ENCODE results near the gene TMEM45B.
A peak's percentile ranks its signal among the peaks of the same experiment; 100 is the strongest.
"Not testable (repeated sequence)": the region's sequence is repeated elsewhere in the genome, so short reads cannot be mapped to it uniquely, and the experiment has no call there.

The TMEM45B gene

DNA sequence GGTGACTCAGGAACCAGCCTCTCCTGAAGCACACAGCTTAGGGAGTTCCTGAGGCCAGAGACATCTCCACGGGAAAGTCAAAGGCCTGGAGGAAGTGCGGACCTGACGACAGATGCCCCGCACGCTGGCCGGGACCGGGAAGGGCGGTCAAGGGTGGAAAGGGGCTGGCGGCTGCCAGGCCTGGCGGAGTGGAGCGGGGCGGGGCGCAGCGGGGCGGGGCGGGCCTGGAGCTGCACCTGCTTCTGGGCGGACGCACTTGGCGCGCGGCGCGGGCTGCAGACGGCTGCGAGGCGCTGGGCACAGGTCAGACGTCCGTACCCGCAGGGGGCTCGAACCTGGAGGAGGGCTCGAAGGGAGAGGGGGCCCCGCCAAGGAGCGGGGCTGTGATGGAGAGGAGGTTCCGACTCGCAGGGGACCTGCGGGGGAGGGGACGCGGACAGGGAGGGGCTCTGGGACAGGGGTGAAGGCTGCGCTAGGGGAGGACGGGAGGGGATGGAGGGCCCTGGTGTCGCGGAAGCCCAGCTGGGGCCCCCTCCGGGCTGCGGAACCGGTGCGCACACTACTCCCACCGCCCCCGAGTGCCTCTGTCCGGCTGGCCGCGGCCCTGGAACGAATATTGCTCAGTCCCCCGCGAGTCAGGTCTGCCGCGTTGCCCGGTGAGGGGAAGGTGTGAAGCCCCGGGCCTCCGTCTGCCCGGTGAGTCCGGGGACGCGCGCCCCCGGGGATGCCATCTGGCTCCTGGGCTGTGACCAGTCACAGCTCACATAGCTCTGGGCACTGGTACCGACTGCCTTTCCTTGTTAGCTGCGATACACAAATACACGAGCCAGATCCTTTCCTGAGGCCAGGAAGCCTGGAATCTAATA lies at the start of gene TMEM45B:
TMEM45B (plus strand) TSS at position 253 of the 866 bp plus-strand sequence. CDS start 36,635 bp downstream, outside the sequence.
- DNase-seq (ENCODE audit: low spot score), result no peak

DNA sequence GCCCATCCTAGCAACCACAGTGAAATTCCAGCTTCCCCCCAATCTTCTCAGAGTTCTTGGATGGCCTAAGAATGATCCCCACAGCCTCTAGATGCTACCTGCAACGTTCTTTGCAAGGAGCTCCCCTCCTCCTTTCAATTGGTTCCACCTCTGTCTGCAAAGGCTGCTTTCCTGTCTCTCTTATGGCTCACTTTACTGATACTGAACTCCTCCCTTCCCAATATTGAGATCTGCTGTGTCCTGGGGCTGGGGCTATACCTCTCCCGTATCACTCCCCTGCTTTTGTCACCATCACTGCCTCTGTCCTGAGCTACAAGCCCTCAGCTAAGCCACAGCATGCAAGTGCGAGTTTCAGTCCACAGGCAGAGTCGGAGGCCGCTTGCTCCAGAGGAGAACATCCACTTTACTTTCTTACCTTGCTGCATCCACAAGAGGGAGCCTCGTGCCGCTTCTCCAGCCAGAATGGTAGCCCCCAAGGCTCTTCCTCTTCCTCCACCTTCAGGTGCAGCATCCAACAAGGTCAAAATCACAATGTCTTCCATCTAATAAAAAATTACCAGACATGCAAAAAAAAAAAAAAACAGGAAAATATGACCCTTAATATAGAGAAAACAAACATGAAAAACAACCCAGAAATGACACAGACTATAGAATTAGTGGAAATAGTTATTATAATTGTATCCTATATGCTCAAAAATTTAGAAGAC lies 48.6 kb upstream of the TMEM45B start:
- DNase-seq (ENCODE audit: low spot score), result peak; percentile 16

DNA sequence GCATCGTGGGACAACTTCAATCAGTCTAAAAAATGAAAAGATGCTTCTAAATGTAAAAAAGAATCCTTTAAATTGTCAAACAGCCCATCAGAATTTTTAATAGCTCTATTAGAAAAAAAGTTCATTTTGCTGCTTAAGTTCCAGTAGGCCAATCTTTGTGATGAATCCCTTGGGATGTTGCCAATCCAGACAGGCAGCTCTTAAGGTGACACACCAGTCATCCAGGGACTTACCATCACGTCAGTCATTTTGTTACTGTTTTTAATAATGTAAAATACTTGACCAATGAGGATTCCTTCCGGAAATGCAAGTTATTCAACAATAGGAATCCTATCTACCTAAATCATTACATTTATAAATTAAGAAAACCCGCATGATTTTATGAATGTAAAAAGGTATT lies 47.8 kb upstream of the TMEM45B start:
- DNase-seq (ENCODE audit: low spot score), result no peak

DNA sequence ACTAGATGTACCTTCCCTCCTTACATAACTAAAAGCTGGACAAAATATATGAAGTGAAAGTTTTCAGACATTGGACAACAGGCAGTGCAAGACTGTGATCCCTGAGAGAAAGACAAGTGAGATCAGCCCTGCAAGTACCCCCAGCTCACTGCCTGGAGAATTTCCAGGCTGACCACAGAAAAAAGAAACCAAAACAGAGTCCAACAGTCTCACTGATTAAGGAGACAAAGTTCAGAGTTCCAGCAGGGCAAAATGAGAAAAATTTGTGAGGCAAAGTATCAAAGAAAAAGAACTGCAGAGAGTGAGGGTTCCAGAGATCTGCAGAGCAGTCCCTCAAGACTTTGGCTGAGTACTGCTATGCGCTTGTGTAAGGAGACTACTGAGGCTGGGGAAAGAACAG lies 47.3 kb upstream of the TMEM45B start:
- no peak for DNase-seq (ENCODE audit: low spot score)

DNA sequence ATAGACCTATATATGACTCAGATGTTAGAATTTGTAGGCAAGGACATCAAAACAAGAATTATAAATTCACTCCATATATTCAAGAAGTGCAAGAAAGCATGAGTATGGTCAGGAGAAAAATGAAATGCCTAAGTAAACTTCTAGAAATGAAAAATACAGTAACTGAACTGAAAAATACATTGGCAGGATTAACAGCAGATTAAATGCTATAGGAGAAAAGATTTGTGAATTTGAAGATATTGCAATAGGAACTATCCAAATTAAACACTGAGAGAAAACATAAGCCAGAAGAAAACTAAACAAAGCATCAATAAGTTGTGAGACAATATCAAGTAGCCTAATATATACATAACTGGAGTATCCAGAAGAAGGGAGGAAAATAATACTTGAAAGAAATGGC lies 46.6 kb upstream of the TMEM45B start:
- DNase-seq (ENCODE audit: low spot score), result no peak

DNA sequence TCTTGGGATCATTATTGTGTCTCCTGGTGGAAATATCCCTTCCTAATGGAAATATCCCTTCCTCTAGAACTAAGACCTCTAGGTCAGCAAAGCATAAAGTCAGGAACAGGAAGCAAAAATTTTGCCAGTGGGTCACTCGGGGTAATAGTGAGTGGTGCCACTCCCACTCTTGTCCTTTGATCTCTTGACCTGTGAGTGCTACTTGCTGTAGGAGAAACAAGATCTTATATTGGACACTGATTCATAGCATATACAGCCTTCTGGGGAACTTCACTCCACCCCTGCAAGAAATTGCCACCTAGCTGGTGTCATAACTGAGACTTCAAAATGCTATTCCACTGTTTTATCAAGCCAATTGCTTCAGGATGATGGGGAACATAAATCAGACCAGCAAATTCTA lies 44.7 kb upstream of the TMEM45B start:
- DNase-seq (ENCODE audit: low spot score), result no peak

DNA sequence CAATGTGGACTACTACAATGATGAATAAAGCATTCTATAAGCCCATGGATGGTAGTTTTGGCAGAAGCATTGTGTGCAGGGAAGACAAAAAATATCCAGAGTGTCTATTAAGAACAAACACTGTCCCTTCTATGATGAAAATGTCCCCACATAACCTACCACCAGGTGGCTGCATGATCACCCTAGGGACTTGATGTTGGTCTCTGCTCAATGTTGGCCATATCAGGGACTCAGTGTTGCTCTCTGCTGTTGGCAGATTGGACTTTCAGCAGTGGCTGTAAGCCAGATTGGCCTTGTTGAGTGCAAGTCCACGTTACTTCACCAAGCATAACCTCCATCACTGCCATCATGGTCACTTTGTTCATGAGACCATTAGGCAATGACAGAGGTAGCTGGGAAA lies 44.2 kb upstream of the TMEM45B start:
- DNase-seq (ENCODE audit: low spot score), result not testable (repeated sequence)

DNA sequence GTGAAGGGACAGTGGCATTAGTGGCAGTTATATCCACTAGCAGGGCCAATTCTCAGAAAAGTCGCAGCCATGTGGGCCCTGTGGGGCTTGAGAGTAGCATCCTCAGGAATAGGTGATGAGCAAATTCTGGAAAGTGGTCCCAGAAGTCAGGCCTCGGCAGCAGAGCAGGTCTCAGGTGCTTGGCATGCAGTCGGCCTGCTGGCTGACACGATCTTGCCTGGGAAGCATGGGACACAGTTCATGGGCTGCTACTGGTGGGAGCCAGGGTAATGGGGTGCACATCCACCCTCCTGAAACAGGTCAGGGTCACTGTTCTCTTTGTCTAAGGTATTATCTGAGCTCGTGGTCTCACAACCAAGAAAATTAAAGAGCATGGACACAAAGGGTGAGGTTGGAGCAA lies 36.8 kb upstream of the TMEM45B start:
- DNase-seq (ENCODE audit: low spot score), result no peak

DNA sequence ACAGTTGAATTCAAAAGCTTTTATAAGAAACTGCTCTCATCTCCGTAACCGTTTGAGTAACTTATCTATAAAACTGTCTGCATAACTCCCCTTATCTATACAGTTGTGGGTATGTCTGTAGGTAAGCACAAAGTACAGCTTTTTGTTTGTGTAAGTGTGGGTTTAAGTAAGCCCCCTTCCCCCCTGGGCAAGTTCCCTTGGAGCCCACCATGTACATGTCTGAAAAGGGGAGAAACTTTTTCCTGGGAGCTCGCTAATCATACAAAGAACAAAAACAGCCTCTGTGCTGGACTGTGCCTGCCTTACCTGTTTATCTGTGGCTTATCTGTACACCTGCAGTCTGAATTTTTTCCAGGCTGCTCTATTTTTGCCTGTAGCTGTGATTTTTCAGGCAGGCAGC lies 36.3 kb upstream of the TMEM45B start:
- no peak for DNase-seq (ENCODE audit: low spot score)

DNA sequence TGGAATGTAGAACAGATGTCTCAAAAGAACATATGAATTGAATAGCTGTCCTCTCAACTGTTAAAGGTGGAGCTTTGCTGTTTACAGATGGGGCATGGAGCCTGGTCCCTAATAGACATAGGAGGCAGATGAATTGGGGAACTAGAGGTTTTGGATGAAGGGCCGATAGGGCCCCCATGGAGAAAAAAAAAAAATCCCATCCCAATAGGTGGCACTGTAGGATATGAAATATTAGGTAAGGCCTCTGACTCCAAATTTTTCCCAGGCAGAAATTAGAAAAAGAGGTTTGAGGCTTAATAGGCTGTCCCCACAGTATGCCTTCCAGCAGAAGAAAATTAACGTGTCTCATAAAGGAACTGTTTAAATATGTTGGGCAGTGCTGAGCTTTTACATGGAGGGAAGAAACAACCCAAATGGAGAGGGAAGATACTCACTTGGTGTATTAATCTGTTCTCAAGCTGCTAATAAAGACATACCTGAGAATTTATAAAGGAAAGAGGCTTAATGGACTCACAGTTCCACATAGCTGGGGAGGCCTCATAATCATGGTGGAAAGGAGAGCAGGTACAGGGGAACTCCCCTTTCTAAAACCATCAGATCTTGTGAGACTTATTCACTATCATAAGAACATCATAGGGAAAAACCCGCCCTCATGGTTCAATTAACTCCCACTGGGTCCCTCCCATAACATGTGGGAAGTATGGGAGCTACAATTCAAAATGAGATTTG lies 30.1 kb upstream of the TMEM45B start:
- no peak for DNase-seq (ENCODE audit: low spot score)

DNA sequence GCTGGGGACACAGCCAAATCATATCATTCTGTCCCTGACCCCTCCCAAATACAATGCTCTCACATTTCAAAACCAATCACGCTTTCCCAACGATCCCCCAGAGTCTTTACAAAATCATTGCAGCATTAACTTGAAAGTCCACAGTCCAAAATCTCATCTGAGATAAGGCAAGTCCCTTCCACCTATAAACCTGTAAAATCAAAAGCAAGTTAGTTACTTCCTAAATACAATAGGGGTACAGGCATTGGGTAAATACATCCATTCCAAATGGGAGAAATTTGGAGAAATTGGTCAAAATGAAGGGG lies 29.6 kb upstream of the TMEM45B start:
- DNase-seq (ENCODE audit: low spot score), result not testable (repeated sequence)

DNA sequence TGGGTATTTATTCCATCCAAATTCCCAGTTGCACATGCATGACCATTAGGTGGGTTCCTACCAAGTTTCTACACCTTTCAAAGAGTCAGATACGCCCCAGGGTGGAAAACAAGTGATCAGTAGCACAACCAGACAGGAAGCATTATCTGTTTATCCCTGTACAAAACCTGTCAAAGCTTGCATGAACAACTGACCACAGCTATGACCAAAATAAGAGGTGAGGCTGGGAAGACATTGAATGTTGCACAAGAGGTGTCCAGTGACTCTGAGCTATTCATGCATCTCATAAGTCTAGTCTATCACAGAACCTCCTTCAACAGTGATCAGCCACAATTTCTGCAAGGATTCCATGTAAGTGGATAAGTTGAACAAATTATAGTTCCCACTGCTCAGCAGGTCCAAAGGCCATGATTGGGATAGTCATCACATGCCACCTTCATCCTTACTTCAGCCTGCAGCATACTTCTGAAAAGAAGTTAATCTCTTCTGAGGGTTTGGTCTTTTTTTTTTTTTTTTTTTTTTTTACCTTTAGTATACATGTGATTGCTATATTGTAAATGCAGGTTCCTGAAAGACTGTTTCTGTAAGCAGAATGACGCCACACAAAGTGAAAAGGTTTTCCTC lies 28.0 kb upstream of the TMEM45B start:
- no peak for DNase-seq (ENCODE audit: low spot score)

DNA sequence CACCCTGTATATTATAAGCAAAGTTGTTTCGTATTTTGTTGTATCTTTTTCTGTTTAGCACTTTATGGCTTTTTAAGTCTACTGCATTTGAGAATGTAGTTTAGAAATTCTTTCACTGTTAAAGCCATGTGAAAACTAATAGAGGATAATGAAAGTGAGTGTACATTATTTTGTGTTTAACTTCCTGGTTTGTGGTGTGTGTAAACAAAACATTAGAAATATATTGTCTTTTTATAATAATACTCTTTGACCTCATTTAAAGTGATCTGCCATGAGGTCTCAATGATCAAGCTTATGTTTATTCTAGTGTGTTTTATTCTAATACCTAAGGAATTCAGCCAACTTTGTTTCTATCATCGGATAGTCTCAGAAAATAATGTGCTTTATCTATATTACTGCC lies 27.4 kb upstream of the TMEM45B start:
- DNase-seq (ENCODE audit: low spot score), result no peak

DNA sequence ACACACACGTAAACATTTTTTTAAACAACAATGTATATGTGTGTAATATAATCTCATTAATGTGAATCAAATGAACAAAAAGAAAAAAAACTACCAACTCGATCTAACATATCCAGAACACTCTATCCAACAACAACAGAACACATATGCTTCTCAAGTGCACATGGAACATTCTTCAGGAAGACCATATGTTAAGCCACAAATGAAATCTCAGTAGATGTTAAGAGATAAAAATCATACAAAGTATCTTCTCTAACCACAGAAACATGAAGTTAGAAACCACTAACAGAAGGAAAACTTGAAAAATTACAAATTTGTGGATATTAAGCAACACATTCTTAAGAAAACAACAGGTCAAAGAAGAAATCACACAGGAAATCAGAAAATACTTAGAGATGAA lies 25.5 kb upstream of the TMEM45B start:
- DNase-seq (ENCODE audit: low spot score), result no peak

DNA sequence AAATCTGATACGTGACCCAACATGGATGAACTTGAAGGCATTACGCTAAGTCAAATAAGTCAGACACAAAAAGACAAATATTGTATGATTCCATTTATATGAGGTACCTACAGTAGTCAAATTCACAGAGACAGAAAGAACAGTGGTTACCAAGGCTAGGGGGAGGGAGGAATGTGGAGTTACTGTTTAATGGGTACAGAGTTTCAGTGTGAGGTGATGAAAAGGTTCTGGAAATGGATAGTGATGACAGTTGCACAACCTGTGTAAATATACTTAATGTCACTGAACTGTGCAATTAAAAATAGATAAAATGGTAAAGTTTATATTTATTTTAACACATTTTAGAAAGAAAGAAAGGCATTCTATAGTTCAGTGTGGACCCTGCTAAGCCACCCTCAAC lies 24.1 kb upstream of the TMEM45B start:
- no peak for DNase-seq (ENCODE audit: low spot score)

DNA sequence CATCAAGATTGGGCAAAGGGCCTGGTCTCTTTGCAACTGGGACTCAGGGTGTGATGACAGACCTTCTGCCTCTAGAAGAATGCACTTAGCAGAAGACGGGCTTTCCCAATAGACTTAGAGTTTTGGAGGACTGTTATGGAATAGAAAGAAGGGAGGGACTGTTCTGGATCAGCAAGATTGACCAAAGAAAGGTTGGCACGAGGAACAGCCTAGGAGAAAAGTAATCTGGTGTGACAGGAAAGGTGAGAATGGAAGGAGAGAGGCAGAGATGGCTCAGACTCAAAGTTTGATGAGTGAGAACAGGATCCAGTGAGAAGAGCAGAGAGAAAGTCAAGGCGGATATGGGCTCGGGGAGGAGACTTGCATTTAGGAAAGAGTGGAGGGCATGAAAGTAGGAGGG lies 23.0 kb upstream of the TMEM45B start:
- DNase-seq (ENCODE audit: low spot score), result no peak

DNA sequence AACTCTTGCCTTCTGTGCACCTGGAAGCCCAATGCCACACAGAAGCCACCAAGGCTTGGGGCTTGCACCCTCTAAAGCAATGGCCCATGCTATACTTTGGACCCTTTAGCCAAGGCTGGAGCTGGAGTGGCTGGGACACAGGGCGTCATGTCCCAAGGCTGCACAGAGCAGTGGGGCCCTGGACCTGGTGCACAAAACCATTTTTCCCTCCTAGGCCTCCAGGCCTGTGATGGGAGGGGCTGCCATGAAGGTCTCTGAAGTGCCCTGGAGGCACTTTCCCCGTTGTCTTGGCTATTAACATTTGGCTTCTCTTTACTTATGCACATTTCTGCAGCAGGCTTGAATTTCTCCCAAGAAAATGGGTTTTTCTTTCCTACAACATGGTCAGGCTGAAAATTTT lies 20.6 kb upstream of the TMEM45B start:
- DNase-seq (ENCODE audit: low spot score), result no peak

DNA sequence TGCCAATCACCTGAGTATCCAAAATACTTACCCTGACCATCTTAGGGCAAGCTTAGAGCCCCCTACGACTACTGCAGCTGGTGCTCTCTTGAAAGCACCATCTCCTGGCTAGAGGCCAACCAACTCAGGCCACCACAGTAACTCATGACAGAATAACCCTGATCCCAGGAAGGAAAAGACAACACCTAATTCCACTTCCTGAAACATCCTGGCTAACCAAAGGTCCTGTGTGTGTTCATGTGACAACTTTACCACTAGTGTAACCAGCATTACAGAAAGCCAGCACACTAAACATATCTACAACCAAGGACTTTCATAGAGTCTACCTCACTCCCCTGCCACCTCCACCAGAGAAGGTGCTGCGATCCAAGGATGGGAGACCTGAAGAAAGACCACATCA lies 17.4 kb upstream of the TMEM45B start:
- no peak for DNase-seq (ENCODE audit: low spot score)

DNA sequence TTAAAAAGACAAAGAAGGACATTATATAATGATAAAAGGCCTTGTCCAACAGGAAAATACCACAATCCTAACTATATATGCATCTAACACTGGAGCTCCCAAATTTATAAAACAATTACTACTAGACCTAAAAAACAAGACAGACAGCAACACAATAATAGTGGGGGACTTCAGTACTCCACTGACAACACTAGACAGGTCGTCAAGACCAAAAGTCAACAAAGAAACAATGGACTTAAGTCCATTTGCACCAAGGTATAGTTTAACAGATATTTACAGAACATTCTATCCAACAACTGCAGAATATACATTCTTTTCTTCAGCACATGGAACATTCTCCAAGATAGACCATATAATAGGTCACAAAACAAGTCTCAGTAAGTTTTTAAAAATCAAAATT lies 15.5 kb upstream of the TMEM45B start:
- DNase-seq (ENCODE audit: low spot score), result not testable (repeated sequence)

DNA sequence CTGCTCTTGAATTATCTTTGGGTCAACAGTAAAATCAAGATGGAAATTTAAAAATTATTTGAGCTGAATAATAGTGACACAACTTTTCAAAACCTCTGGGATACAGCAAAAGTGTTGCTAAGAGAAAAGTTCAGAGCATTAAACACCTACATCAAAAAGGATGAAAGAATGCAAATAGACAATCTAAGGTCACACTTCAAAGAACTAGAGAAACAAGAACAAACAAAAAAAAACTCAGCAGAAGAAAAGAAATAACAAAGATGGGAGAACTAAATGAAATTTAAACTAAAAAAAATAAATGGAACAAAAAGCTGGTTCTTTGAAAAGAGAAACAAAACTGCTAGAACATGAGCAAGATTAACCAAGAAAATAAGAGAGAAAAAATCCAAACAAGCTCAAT lies 15.0 kb upstream of the TMEM45B start:
- no peak for DNase-seq (ENCODE audit: low spot score)

DNA sequence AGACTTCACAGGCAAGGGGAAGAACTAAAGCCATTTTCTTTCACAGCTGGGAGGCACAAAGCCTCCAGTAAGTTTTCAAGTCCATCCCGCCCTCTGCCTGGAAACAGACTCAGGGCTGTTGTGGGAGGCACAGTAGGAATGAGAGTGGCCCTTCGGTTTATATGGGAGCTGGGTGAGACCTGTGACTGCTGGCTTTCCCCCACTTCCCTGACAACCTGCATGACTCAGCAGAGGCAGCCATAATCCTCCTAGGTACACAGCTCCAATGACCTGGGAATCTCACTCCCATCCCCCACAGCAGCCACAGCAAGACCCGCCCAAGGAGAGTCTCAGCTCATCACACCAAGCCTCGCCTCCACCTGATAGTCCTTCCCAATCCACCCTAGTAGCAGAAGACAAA lies 12.1 kb upstream of the TMEM45B start:
- DNase-seq (ENCODE audit: low spot score), result no peak

DNA sequence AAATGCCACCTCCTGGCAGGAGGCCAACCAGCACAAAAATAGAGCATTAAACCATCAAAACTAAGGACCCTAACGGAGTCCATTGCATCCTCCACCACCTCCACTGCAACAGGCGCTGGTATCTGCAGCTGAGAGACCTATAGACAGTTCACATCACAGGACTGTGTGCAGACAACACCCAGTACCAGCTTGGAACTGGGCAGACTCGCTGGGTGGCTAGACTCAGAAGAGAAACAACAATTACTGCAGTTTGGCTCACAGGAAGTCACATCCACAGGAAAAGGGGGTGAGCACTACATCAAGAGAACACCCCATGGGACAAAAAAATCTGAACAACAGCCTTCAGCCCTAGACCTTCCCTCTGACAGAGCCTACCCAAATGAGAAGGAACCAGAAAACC lies 11.6 kb upstream of the TMEM45B start:
- DNase-seq (ENCODE audit: low spot score), result no peak

DNA sequence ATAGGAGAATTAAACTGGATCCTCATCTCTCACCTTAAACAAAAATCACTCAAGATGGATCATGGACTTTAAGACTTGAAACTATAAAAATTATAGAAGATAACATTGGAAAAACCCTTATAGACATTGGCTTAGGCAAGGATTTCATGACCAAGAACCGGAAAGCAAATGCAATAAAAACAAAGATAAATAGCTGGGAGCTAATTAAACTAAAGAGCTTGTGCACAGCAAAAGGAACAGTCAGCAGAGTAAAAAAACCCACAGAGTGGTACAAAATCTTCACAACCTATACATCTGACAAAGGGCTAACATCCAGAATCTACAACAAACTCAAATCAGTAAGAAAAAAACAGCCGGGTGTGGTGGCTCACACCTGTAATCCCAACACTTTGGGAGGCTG lies 7.4 kb upstream of the TMEM45B start:
- DNase-seq (ENCODE audit: low spot score), result not testable (repeated sequence)
